Activated naive CD8-positive, alpha-beta T cell treated with anti-CD3 and anti-CD28 coated beads, Interleukin-2, amount 50 U/mL, for 16 hours (primary cell): ENCODE data around the gene MED6.

Source experiments
- DNase-seq: peaks from one replicate; pipeline ENCODE4 v3.0.0-alpha.2; 2020; ENCODE audit warnings: low read depth, low spot score

MED6 gene

DNA sequence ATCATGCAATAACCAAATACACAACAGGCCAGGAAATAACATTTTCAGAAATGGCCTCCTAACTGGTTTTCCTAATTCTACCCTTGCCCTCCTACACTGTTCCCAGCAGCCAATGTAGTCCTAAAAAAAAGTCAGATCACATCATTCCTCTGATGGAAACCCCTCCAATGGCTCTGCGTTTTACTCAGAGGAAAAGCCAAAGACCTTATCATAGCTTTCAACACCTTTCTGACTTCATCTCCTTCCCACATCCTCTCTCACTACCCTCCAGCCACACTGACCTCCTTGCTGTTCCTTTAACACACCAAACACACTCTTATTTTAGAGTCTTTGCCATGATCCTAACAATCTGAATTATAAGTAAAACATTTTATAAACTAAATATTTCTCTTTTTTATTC, 1.1 kb downstream of the MED6 start:
- DNase-seq, result no peak

DNA sequence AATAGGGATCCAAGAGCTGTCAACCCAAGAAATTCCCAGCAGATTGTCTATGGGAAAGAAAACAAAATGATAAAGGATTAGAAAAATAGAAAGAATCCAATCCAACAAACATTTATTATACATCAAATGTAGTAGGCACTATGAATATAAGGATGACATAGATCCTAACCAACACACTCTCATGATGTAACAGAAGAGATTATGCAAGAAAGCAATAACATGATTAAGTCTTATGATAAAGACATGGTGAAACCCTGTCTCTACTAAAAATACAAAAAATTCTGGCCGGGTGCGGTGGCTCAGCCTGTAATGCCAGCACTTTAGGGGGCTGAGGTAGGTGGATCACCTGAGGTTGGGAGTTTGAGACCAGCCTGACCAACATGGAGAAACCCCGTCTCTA, 2.7 kb downstream of the MED6 start:
- DNase-seq, result no peak

DNA sequence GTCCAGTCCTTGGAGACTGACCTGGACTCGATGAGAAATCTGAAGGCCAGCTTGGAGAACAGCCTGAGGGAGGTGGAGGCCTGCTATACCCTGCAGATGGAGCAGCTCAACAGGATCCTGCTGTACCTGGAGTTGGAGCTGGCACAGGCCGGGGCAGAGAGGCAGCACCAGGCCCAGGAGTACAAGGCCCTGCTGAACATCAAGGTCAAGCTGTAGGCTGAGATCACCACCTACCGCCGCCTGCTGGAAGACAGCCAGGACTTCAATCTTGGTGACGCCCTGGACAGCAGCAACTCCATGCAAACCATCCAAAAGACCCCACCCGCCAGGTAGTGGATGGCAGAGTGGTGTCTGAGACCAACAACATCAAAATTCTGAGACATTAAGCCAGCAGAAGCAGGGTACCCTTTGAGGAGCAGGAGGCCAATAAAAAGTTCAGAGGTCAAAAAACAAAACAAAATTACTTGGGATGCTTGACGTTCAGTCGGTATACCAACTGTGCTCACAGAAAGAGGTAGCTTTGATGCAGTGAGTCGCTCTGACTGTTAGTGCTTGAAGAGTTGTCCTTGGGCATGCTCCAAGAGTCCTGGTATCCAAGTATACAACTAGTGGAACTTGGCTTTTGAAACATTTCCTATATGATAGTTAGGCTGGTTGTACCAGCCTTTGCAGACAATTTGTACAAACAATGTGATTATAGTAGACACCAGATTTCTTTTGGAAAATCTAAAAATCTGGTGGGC, 4.8 kb downstream of the MED6 start:
- no peak for DNase-seq

DNA sequence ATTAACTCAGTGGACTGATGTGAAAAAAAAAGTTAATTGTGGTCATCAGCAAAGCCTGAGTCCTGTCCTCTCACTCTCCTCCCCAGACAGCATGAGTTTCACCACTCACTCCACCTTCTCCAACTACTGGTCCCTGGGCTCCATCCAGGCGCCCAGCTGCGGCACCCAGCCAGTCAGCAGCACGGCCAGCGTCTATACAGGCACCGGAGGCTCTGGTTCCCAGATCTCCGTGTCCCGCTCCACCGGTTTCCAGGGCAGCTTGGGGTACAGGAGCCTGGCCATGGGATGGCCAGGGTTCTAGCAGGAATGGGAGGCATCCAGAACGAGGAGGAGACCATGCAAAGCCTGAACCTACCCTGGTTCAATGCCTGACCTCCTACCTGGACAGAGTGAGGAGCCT, 6.0 kb downstream of the MED6 start:
- DNase-seq, result no peak

DNA sequence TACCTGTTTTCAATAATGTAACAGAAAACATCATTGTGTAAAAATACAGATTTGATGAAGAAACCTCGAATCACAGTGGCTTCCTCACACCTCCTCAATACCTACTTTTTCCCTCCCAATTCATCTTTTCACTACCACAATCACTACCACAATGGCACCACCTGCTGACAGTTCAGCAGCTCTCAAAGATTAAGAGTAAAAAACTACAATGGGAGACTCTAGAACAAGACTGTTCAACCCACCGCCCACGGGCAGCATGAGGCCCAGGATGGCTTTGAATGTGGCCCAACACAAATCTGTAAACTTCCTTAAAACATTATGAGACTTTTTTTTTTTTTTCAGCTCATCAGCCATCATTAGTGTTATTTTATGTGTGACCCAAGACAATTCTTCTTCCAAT, 15.2 kb downstream of the MED6 start:
- DNase-seq, result no peak

DNA sequence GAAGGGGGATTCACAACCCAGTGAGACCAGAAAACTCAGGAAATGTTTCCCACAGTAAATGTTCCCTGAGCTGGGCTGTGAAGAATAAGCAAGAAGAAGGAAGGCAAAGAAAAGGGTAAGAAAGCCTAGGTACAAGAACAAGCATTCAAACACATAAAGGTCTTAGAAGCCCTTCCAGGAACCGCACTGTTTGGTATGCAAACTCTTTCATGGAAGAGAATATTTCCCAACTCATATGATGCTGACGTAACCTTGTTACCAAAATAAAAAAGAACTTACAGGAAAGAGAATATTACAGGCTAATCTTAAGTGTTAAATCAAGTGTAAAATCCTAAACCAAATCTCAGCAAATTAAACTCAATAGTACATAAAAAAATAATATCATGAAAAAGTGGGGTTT, 23.6 kb downstream of the MED6 start:
- no peak for DNase-seq

DNA sequence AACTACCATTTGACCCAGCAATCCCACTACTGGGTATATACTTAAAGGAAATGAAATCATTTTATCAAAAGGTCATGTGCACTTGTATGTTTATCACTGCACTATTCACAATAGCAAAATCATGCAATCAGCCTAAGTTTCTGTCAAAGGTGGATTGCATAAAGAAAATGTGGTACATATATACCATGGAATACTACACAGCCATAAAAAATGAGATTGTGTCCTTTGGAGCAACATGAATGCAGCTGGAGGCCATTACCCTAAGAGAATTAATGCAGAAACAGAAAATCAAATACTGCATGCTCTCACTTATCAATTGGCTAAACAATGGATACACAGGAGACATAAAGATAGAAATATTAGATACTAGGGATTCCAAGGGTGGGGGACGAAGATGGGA, 27.4 kb downstream of the MED6 start:
- DNase-seq, result no peak

DNA sequence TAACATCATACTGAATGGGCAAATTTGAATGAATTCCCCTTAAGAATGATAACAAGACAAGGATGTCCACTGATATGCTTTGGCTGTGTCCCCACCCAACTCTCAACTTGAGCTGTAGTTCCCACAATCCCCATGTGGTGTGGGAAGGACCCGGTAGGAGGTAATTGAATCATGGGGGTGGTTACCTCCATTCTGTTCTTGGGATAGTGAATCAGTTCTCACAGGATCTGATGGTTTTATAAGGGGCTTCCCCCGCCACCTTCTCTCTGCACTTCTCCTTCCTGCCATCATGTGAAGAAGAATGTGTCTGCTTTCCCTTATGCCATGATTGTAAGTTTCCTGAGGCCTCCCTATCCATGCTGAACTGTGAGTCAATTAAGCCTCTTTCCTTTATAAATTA, 29.3 kb downstream of the MED6 start:
- no peak for DNase-seq

DNA sequence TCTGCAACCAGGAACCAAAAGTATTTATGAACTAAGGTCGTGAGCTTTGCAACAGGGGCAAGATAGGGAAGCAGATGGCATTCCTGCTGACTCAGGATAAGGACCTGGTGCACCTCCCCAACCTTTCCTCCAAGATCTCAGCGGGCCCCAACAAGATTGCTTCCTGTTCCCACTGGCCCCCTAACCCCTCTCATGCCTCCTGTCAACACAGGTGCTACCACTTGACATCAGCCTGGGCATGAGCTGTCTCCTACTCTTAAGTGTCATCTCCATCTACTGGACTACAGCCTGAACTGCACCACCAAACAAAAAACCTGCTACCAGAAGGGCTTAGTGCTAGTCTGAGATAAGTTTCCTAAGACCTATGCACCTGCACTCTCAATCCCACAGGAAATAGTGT, 32.7 kb downstream of the MED6 start:
- no peak for DNase-seq

DNA sequence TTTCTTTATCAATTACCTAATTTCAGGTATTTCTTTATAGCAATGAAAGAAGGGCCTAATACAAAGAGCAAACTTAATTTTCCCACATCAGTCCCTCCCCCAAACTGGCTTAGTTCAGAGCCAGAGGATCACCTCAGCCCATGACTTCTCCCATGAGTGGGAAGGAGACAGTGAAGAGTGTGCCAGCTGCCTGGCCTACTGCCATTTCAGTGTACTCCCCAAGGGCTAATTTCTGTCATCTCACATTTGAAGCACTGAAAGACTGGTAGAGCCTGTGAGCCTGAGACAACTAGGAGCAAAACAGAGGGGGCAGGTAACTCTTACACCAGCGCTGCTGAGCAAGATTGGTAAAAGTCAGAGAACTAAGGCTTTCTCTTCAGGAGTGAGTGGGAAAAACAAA, 36.6 kb downstream of the MED6 start:
- DNase-seq, result no peak

DNA sequence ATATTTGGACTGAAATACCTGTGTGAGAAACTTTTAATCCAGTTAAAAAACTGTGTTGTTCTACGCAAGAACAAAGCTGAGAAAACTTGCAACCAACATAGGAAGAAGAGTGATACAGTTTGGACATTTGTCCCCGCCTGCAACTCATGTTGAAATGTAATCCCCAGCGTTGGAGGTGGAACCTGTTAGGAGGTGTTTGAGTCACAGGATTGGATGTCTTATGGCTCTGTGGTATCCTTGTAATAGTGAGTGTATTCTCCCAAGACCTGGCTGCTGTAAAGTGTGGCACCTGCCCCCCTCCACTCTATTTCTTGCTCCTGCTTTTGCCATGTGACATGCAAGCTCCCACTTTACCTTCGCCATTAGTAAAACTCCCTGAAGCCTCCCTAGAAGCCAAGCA, 37.0 kb downstream of the MED6 start:
- DNase-seq, result no peak

DNA sequence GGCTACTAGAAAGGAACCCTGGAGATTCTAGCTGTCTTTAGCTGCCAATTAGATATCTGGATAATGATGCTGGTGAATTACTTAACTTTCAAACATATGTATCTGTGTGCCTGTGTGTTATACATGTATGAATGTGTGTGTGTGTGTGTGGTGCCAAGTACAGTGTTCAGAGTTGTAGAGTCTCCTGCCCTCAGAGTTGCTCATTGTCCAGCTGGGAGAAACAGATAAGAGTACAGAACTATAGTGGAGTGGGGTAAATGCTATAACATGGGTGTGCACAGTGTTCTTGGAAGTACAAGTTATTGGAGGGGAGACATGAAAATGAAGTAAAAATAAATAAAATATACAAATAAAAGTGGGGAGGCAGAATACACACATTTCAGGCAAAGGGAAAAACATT, 42.1 kb downstream of the MED6 start:
- DNase-seq, result no peak

DNA sequence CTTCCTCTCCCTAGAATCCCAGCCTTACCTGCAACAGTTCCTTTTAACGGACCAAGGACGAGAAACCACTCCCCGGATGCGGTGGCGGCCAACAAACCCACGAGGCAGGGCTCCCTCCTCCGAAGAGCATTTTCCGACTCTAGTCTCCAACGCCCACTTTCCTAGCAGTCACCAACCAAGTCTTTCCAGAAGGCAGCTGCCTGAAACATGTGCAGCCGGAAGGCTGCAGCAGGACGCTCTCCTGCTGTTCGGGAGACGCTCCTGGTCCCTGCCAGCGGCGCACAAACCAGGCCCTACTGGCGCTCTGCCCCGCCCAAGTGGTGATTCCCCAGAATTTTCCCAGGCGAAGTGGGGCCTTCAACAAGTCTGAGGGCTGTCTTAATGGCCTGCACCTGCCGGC, 44.6 kb downstream of the MED6 start:
- DNase-seq, result no peak

DNA sequence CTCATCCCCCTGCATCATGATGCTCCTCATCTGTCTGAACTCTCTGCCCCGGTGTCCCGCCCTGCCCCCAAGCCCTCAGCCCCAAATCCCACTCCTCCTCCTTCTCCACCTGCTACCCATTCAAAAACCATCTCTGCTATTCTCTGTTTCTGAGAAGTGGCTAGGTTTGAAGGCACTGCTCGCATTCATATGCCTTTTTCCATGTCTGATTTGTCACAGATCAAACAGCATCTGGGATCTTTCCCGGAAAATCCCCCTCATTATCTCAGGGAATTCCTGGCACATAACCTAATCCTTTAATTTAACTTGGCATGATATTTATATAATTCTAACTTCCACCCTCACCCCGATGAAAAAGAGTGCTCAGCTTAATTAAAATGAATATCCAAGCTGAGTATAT, 62.4 kb downstream of the MED6 start:
- no peak for DNase-seq

DNA sequence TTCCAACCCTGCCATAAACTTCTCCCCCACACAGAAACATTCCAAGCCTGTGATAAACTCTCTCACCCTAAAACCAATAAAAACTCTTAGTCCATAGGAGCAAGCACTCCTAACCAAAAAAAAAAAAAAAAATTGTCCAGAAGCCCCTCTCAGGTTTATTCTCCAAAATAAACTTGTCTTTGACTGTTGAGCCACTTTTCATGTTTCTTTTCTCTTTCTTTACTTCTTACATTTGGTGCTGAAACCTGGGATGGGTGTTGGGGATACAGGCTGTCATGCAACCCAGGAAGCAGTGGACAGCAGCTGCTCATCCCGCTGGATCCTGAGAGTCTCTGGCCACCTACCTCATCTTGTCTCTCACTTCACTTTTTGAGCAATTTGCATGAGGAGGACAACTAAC, 63.6 kb downstream of the MED6 start:
- no peak for DNase-seq

DNA sequence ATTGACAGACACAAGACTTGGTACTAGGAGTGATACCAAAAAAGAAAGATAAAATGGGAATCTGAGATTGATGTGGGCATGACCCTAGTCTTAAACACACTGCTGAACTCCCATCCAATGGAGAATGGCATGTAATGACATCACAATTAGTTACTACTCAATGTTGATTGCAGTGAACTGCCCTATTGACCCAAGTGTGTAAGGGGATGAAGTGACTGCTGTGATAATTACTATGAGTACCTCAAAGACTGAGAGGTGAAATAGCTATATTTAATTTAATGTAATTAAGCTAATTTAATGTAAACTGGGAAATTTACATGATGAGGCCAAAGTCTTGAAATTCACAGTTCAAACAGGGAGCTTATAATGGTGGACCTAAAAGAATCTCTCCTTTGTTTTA, 65.6 kb downstream of the MED6 start, which contains the start of gene ADAM20:
TSS of gene ADAM20 (minus strand) at position 101 of the 400 bp plus-strand sequence. CDS start 10,247 bp downstream, outside the sequence.
- no peak for DNase-seq
